Fibroblast of the aortic adventitia (primary cell): ENCODE measurements around the gene PPARD. TPM values are rescaled to one million over a fixed set of nuclear protein-coding genes. Genes with fewer than 3 reads are reported as not detected.

ENCODE experiments used
- DNase-seq: peaks from one replicate; pipeline ENCODE4 v3.0.0-alpha.2; 2010; ENCODE audit warnings: low read depth
- H3K4me3 ChIP-seq: 2 replicates; pipeline ENCODE4 v1.5.1; 2011; ENCODE audit warnings: low read depth, mild to moderate bottlenecking, control low read depth, low read length, moderate library complexity
- CTCF ChIP-seq: IDR thresholded peaks from 2 replicates; pipeline ENCODE4 v1.5.1; 2011; ENCODE audit warnings: mild to moderate bottlenecking, low read length, control low read depth, inconsistent platforms; ENCODE audit not compliant: insufficient read depth
- total RNA-seq: library from RNA; depleted of rRNA; stranded (reverse); fragments of >200 nt; gene quantifications from 2 replicates; pipeline ENCODE4 v1.2.3, GENCODE V29; 2012; ENCODE audit warnings: low replicate concordance

PPARD gene
- total RNA-seq, 1 donor, result 10.4 TPM

- TF ChIP-seq CTCF, result no peak
- H3K4me3 ChIP-seq, result no peak overlapping the region
- no peak for DNase-seq
Observed at GRCh38 chr6:35439308-35439707, 97.0 kb downstream of the PPARD start.

GRCh38 chr6:35441205-35441604 lies 98.8 kb downstream of the PPARD start:
- H3K4me3 ChIP-seq, result no peak overlapping the region
- no peak for DNase-seq
- no peak for TF ChIP-seq CTCF

- no peak overlapping the region for H3K4me3 ChIP-seq
- TF ChIP-seq CTCF, result no peak
- DNase-seq, result no peak
Observed at GRCh38 chr6:35441642-35442041, 99.3 kb downstream of the PPARD start.

- H3K4me3 ChIP-seq, result no peak overlapping the region
- TF ChIP-seq CTCF, result no peak
- DNase-seq, result no peak
Observed at GRCh38 chr6:35442693-35443092, 100.3 kb downstream of the PPARD start.

- no peak for DNase-seq
- no peak overlapping the region for H3K4me3 ChIP-seq
- TF ChIP-seq CTCF, result no peak
Observed at GRCh38 chr6:35443341-35444030, 101.1 kb downstream of the PPARD start.

- TF ChIP-seq CTCF, result no peak
- DNase-seq, result no peak
- no peak overlapping the region for H3K4me3 ChIP-seq
Observed at GRCh38 chr6:35445691-35446090, 103.3 kb downstream of the PPARD start.

GRCh38 chr6:35448191-35448590 lies 105.8 kb downstream of the PPARD start:
- no peak for TF ChIP-seq CTCF
- H3K4me3 ChIP-seq, result no peak overlapping the region
- DNase-seq, result no peak
